HG03135 (cell line): ENCODE results near the gene ZNF619.
A peak's percentile ranks its signal among the peaks of the same experiment; 100 is the strongest.

ENCODE experiments used
- ATAC-seq: cut with Tn5 transposase; IDR thresholded peaks from one replicate; pipeline ENCODE4 v1.9.1; 2021; ENCODE audit warnings: mild to moderate bottlenecking, moderate library complexity; ENCODE audit not compliant: unreplicated experiment

ZNF619 gene

DNA sequence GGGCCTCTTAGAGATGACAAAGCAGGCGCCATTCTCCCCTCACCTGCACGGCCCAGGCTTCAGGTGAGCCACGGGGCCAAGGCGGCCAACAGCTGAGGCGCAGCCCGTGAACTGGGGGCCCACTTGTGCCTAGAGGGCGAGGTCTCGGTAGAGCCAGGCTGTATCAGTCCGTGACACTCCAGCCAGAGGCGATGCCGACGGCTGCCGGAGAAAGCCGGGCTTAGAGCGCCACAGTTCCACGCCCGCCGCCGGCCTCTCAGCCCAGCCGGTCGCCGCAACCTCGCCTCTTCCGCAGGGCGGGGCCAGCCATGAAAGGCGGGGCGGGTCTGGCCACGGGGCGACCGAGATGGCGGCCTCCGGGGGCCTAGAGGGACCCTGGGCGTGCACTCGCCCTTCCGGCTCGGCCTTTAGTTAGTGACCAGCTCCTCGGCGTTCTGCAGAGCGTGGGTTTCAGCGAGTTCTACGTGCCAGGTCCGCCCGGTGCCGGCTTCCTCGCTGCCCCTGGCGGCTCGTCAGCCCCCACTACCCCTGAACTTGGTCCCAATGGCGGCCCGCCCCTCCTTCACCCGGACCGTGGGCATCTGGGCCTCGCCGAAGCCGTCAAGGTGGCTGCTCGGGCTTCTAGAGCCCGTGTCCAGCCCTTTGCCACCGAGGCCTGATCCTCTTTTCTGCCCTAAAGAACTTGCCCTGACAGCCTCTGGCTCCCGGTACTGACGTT, 47.8 kb downstream of the ZNF619 start, which contains the start of gene ZNF621:
ZNF621 (plus strand) TSS at position 393 of the 718 bp plus-strand sequence. CDS start 881 bp downstream, outside the sequence.
- peak; percentile 99 for ATAC-seq

DNA sequence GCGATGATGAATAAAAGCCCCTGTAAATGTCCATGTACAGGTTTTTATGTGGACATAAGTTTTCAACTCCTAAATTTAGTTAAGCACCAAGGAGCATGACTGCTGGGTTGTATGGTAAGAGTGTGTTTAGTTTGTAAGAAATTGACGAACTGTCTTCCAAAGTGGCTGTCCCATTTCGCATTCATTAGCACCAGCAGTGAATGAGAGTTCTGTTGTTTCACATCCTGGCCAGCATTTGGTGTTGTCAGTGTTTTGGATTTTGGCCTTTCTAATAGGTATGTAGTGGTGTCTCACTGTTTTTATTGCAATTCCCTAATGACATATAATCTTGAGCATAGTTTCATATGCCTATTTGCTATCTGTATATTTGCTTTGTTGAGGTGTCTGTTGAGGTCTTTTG, 51.5 kb downstream of the ZNF619 start:
- no peak for ATAC-seq

- ATAC-seq = no peak
Observed at GRCh38 chr3:40532252-40532651, 55.3 kb downstream of the ZNF619 start.

GRCh38 chr3:40534283-40534682, 57.4 kb downstream of the ZNF619 start:
- ATAC-seq = no peak
